BLaER1 treated with 17β-estradiol and CSF1 and Interleukin-3, amounts not matched to agents 10 nM and 100 nM (cell line): ENCODE measurements around the gene PLA2G5.

Experiments
- H3K27ac ChIP-seq, 11 experiments: shearing (Covaris generic); formaldehyde crosslinking; 2 replicates each; pipeline ENCODE4 v1.8.1; 2022
- H3K27me3 ChIP-seq, 11 experiments: shearing (Covaris generic); formaldehyde crosslinking; 2 replicates each; pipeline ENCODE4 v1.8.1; 2022
- H3K36me3 ChIP-seq, 11 experiments: shearing (Covaris generic); formaldehyde crosslinking; 2 replicates each; pipeline ENCODE4 v1.8.1; 2022
- H3K4me1 ChIP-seq, 10 experiments: shearing (Covaris generic); formaldehyde crosslinking; 2 replicates each; pipeline ENCODE4 v1.8.1; 2022
- H3K4me2 ChIP-seq, 11 experiments: shearing (Covaris generic); formaldehyde crosslinking; 2 replicates each; pipeline ENCODE4 v1.8.1; 2022
- H3K4me3 ChIP-seq, 10 experiments: shearing (Covaris generic); formaldehyde crosslinking; 2 replicates each; pipeline ENCODE4 v1.8.1; 2022
- H3K9ac ChIP-seq, 11 experiments: shearing (Covaris generic); formaldehyde crosslinking; 2 replicates each; pipeline ENCODE4 v1.8.1; 2022
- H3K9me3 ChIP-seq, 11 experiments: shearing (Covaris generic); formaldehyde crosslinking; replicated peaks in 1 of 11; 2 replicates each; pipeline ENCODE4 v1.8.1; 2022
- H4K20me1 ChIP-seq, 11 experiments: shearing (Covaris generic); formaldehyde crosslinking; 2 replicates each; pipeline ENCODE4 v1.8.1; 2022
- Cebpa-rat ChIP-seq, 11 experiments: shearing (Covaris generic); IDR thresholded peaks; 2 replicates each; pipeline ENCODE4 v1.8.1; 2022

Gene PLA2G5

DNA sequence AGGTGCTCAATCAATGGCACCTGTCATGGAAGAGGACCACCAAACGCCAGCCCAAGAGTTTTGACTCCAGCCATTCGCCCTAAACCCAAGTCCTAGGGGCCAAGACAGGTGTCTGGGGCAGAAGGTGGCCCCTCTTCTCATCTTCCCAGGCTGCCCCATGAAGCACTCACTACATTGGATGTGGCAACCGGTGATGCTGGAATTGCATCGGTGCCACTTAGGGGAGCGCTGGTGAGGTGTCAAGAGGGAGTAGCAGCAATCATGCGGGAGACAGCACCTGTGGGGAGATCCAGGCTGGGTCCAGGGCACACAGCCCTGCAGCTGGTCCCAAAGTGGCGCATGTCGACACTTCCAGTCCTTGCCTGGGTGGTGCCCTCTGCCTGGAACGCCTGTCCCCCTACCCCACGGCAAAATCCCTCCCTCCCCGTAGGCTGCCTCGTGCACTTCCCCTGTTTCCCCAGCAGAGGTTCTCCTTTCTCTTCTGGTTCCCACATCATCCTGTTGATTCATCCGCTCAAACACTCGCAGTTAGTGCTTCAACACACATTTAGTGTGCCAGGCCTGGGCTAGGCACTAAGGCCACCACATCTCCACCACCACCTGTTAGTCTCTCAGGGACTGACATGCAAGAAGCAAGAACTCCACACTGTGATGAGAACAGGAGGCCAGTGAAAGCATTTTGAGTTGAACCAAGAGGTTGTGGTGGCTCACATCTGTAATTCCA is 30.8 kb downstream of the PLA2G5 start:
- peak overlapping the region in 4 of 11 experiments; percentile 2 to 22 (median 16); a peak in 3 of 22 replicates for H3K9ac ChIP-seq

GRCh38 chr1:20102875-20103274 is 32.9 kb downstream of the PLA2G5 start:
- H3K9me3 ChIP-seq: no peaks in the 10 kb centered on the region
- no peaks in the 10 kb centered on the region for H3K36me3 ChIP-seq
- H3K4me1 ChIP-seq: peaks cover 12 to 36% (median 25%) of the 10 kb centered on the region in 10 experiments; a peak in 19 of 20 replicates
- H3K27ac ChIP-seq: peak overlapping the region in 2 of 11 experiments; percentile 39 to 62; a peak in 5 of 22 replicates
- peak overlapping the region in 8 of 11 experiments; percentile 5 to 81 (median 36); a peak in 13 of 22 replicates for H3K4me2 ChIP-seq
- H3K27me3 ChIP-seq: no peaks in the 10 kb centered on the region
- TF ChIP-seq Cebpa-rat (IDR thresholded peaks at IDR 0.05): peak in 1 of 11 experiments; percentile 51; a peak in 1 of 22 replicates
- H3K4me3 ChIP-seq: no peak overlapping the region
- H3K9ac ChIP-seq: peak overlapping the region in 2 of 11 experiments; percentile 21 to 39; a peak in 2 of 22 replicates
- no peaks in the 10 kb centered on the region for H4K20me1 ChIP-seq

More for the DNA sequence above, 30.8 kb downstream of the PLA2G5 start:
- Histone ChIP-seq H3K9me3 (no peaks in the 10 kb centered on the region), H3K36me3 (no peaks in the 10 kb centered on the region), H3K4me2 (peak overlapping the region; percentile 3 to 81 (median 48); a peak in 21 of 22 replicates), H4K20me1 (no peaks in the 10 kb centered on the region), H3K4me3 (no peak overlapping the region), H3K27me3 (no peaks in the 10 kb centered on the region), H3K27ac (peak overlapping the region in 6 of 11 experiments; percentile 2 to 40 (median 26); a peak in 5 of 22 replicates), H3K4me1 (peaks cover 12 to 47% (median 25%) of the 10 kb centered on the region in 10 experiments; a peak in 19 of 20 replicates)
- TF ChIP-seq Cebpa-rat (IDR thresholded peaks at IDR 0.05): no peak

GRCh38 chr1:20105856-20106255 is 35.9 kb downstream of the PLA2G5 start:
- H3K4me2 ChIP-seq: no peak overlapping the region
- H3K27me3 ChIP-seq: no peaks in the 10 kb centered on the region
- no peaks in the 10 kb centered on the region for H3K36me3 ChIP-seq
- no peak for TF ChIP-seq Cebpa-rat (IDR thresholded peaks at IDR 0.05)
- no peak overlapping the region for H3K9ac ChIP-seq
- no peak overlapping the region for H3K27ac ChIP-seq
- H3K4me3 ChIP-seq: no peak overlapping the region
- no peaks in the 10 kb centered on the region for H4K20me1 ChIP-seq
- H3K4me1 ChIP-seq: peaks cover 14 to 36% (median 26%) of the 10 kb centered on the region in 10 experiments; a peak in 19 of 20 replicates
- no peaks in the 10 kb centered on the region for H3K9me3 ChIP-seq

- Histone ChIP-seq H3K36me3 (no peaks in the 10 kb centered on the region), H3K4me1 (peaks cover under 1 to 23% (median 13%) of the 10 kb centered on the region in 10 experiments; a peak in 12 of 20 replicates), H3K4me2 (no peak overlapping the region), H3K27me3 (no peaks in the 10 kb centered on the region), H4K20me1 (no peaks in the 10 kb centered on the region), H3K9ac (no peak overlapping the region), H3K27ac (no peak overlapping the region), H3K4me3 (no peak overlapping the region), H3K9me3 (no peaks in the 10 kb centered on the region)
- TF ChIP-seq Cebpa-rat (IDR thresholded peaks at IDR 0.05): no peak
These were observed 37.4 kb downstream of the PLA2G5 start for GRCh38 chr1:20107351-20107750.

GRCh38 chr1:20107796-20108195 is 37.8 kb downstream of the PLA2G5 start:
- no peaks in the 10 kb centered on the region for H4K20me1 ChIP-seq
- H3K36me3 ChIP-seq: no peaks in the 10 kb centered on the region
- H3K27me3 ChIP-seq: no peaks in the 10 kb centered on the region
- no peak overlapping the region for H3K9ac ChIP-seq
- no peak overlapping the region for H3K4me2 ChIP-seq
- H3K4me3 ChIP-seq: no peak overlapping the region
- H3K4me1 ChIP-seq: peaks cover 0 to 20% (median 11%) of the 10 kb centered on the region in 10 experiments; a peak in 11 of 20 replicates
- no peaks in the 10 kb centered on the region for H3K9me3 ChIP-seq
- H3K27ac ChIP-seq: no peak overlapping the region
- TF ChIP-seq Cebpa-rat (IDR thresholded peaks at IDR 0.05): no peak

- no peak for TF ChIP-seq Cebpa-rat (IDR thresholded peaks at IDR 0.05)
- peak overlapping the region in 1 of 11 experiments; percentile 12; a peak in 1 of 22 replicates for H3K4me2 ChIP-seq
- H3K4me3 ChIP-seq: no peak overlapping the region
- H4K20me1 ChIP-seq: no peaks in the 10 kb centered on the region
- H3K9ac ChIP-seq: no peak overlapping the region
- peaks cover 0 to 13% (median 5%) of the 10 kb centered on the region in 10 experiments; a peak in 9 of 20 replicates for H3K4me1 ChIP-seq
- no peaks in the 10 kb centered on the region for H3K27me3 ChIP-seq
- no peaks in the 10 kb centered on the region for H3K36me3 ChIP-seq
- H3K9me3 ChIP-seq: no peaks in the 10 kb centered on the region
- H3K27ac ChIP-seq: no peak overlapping the region
These were observed 38.6 kb downstream of the PLA2G5 start for GRCh38 chr1:20108366-20109123.

GRCh38 chr1:20109223-20109856 is 39.3 kb downstream of the PLA2G5 start:
- Histone ChIP-seq H3K9me3 (no peaks in the 10 kb centered on the region), H3K36me3 (no peaks in the 10 kb centered on the region), H3K4me3 (no peak overlapping the region), H3K27me3 (no peaks in the 10 kb centered on the region), H3K9ac (no peak overlapping the region), H4K20me1 (no peaks in the 10 kb centered on the region), H3K27ac (no peak overlapping the region), H3K4me1 (peaks cover 0 to 13% (median 4%) of the 10 kb centered on the region in 10 experiments; a peak in 3 of 20 replicates), H3K4me2 (peak overlapping the region in 2 of 11 experiments; percentile 1 to 12; a peak in 2 of 22 replicates)
- no peak for TF ChIP-seq Cebpa-rat (IDR thresholded peaks at IDR 0.05)

DNA sequence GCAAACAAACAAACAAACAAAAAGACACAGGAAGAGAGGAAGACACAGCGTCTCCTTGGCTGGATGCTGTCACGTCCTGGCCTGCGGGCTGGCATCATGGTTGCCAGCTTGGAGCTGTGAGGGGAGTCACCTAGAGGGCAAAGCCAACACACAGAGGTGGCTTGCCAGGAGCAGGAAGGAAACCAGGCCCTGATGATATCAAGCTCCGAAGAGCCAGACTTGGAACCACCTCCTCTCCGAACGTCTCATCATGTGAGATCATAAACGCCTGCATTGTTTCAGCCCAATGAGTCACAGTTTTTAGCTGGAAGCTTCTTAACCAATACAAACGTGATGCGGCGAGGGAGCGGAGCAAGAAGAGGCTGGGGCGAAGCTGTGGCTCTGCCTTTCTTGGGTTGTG is 40.7 kb downstream of the PLA2G5 start:
- TF ChIP-seq Cebpa-rat (IDR thresholded peaks at IDR 0.05): no peak
- H3K9ac ChIP-seq: no peak overlapping the region
- H3K27ac ChIP-seq: no peak overlapping the region
- peaks cover 0 to 13% (median 4%) of the 10 kb centered on the region in 10 experiments; a peak in 3 of 20 replicates for H3K4me1 ChIP-seq
- no peaks in the 10 kb centered on the region for H3K36me3 ChIP-seq
- H3K27me3 ChIP-seq: no peaks in the 10 kb centered on the region
- no peaks in the 10 kb centered on the region for H4K20me1 ChIP-seq
- H3K4me2 ChIP-seq: no peak overlapping the region
- H3K4me3 ChIP-seq: no peak overlapping the region
- no peaks in the 10 kb centered on the region for H3K9me3 ChIP-seq

GRCh38 chr1:20111452-20111851 is 41.5 kb downstream of the PLA2G5 start:
- H3K4me1 ChIP-seq: peaks cover 0 to 13% (median 4%) of the 10 kb centered on the region in 10 experiments; a peak in 3 of 20 replicates
- no peaks in the 10 kb centered on the region for H4K20me1 ChIP-seq
- no peaks in the 10 kb centered on the region for H3K9me3 ChIP-seq
- no peak overlapping the region for H3K4me3 ChIP-seq
- H3K27ac ChIP-seq: no peak overlapping the region
- no peak overlapping the region for H3K9ac ChIP-seq
- no peaks in the 10 kb centered on the region for H3K27me3 ChIP-seq
- no peak for TF ChIP-seq Cebpa-rat (IDR thresholded peaks at IDR 0.05)
- no peaks in the 10 kb centered on the region for H3K36me3 ChIP-seq
- H3K4me2 ChIP-seq: no peak overlapping the region
